Nephron (organoid): ENCODE data around the gene ASAP2.
A peak's percentile ranks its signal among the peaks of the same experiment; 100 is the strongest.

Experiments used
- H3K27ac Mint-ChIP-seq, 3 experiments: 2 replicates each; pipeline ENCODE4 v1.8.0; 2020; ENCODE audit warnings: mixed read lengths in 3 of 3, mild to moderate bottlenecking in 2 of 3, moderate library complexity in 1 of 3
- H3K27me3 Mint-ChIP-seq: 2 replicates; pipeline ENCODE4 v1.8.0; 2021; ENCODE audit warnings: low read depth, mild to moderate bottlenecking, moderate library complexity, mixed read lengths
- H3K36me3 Mint-ChIP-seq: 2 replicates; pipeline ENCODE4 v1.8.0; 2020; ENCODE audit warnings: low read depth, mixed read lengths
- H3K4me1 Mint-ChIP-seq: 2 replicates; pipeline ENCODE4 v1.8.0; 2020; ENCODE audit warnings: mixed read lengths
- H3K4me3 Mint-ChIP-seq, 3 experiments: 2 replicates each; pipeline ENCODE4 v1.8.0; 2020; ENCODE audit warnings: mild to moderate bottlenecking in 3 of 3, mixed read lengths in 3 of 3, moderate library complexity in 2 of 3
- H3K9me3 Mint-ChIP-seq: 2 replicates; pipeline ENCODE4 v1.8.0; 2020; ENCODE audit warnings: mixed read lengths
- CTCF ChIP-seq, 3 experiments: fragments of 200-600 bp; sonication (generic); IDR thresholded peaks; one replicate each; pipeline ENCODE4 v1.5.0; 2021; ENCODE audit warnings: antibody characterized with exemption in 3 of 3; ENCODE audit not compliant: unreplicated experiment in 3 of 3

Gene ASAP2

GRCh38 chr2:9331704-9332103, 125.1 kb downstream of the ASAP2 start:
- H3K27me3 Mint-ChIP-seq: no peaks in the 10 kb centered on the region
- peak overlapping the region in 2 of 3 experiments; percentile 33 to 34 for H3K27ac Mint-ChIP-seq
- peaks cover 72% of the 10 kb centered on the region for H3K4me1 Mint-ChIP-seq
- no peaks in the 10 kb centered on the region for H3K9me3 Mint-ChIP-seq
- H3K36me3 Mint-ChIP-seq: peaks cover 42% of the 10 kb centered on the region
- H3K4me3 Mint-ChIP-seq: no peak overlapping the region
- TF ChIP-seq CTCF (IDR thresholded peaks at IDR 0.05; ENCODE audit: unreplicated experiment in 3 of 3): no peak

GRCh38 chr2:9332136-9332852, 125.7 kb downstream of the ASAP2 start:
- H3K27ac Mint-ChIP-seq: peak overlapping the region in 2 of 3 experiments; percentile 33 to 83
- H3K9me3 Mint-ChIP-seq: no peaks in the 10 kb centered on the region
- no peaks in the 10 kb centered on the region for H3K27me3 Mint-ChIP-seq
- peaks cover 42% of the 10 kb centered on the region for H3K36me3 Mint-ChIP-seq
- no peak for TF ChIP-seq CTCF (IDR thresholded peaks at IDR 0.05; ENCODE audit: unreplicated experiment in 3 of 3)
- peaks cover 78% of the 10 kb centered on the region for H3K4me1 Mint-ChIP-seq
- H3K4me3 Mint-ChIP-seq: no peak overlapping the region

- H3K27me3 Mint-ChIP-seq: no peaks in the 10 kb centered on the region
- peak overlapping the region; percentile 66 to 86 (median 83) for H3K27ac Mint-ChIP-seq
- no peaks in the 10 kb centered on the region for H3K9me3 Mint-ChIP-seq
- H3K36me3 Mint-ChIP-seq: peaks cover 44% of the 10 kb centered on the region
- peaks cover 82% of the 10 kb centered on the region for H3K4me1 Mint-ChIP-seq
- TF ChIP-seq CTCF (IDR thresholded peaks at IDR 0.05; ENCODE audit: unreplicated experiment in 3 of 3): no peak
- no peak overlapping the region for H3K4me3 Mint-ChIP-seq
These were observed 126.2 kb downstream of the ASAP2 start for GRCh38 chr2:9332853-9333245.

- Mint-ChIP-seq H3K9me3 (no peaks in the 10 kb centered on the region), H3K27me3 (no peaks in the 10 kb centered on the region), H3K4me1 (peaks cover 80% of the 10 kb centered on the region), H3K4me3 (peak overlapping the region in 1 of 3 experiments; percentile 5), H3K36me3 (peaks cover 46% of the 10 kb centered on the region), H3K27ac (peak overlapping the region; percentile 66 to 86 (median 83))
- peak; percentile 41 to 59 (median 46) for TF ChIP-seq CTCF (IDR thresholded peaks at IDR 0.05; ENCODE audit: unreplicated experiment in 3 of 3)
These were observed 127.1 kb downstream of the ASAP2 start for GRCh38 chr2:9333591-9334171.

GRCh38 chr2:9334761-9335160, 128.1 kb downstream of the ASAP2 start:
- Mint-ChIP-seq H3K9me3 (no peaks in the 10 kb centered on the region), H3K4me1 (peaks cover 74% of the 10 kb centered on the region), H3K36me3 (peaks cover 41% of the 10 kb centered on the region), H3K27me3 (no peaks in the 10 kb centered on the region), H3K4me3 (no peak overlapping the region), H3K27ac (peak overlapping the region; percentile 13 to 99 (median 85))
- no peak for TF ChIP-seq CTCF (IDR thresholded peaks at IDR 0.05; ENCODE audit: unreplicated experiment in 3 of 3)
